ENCODE measurements around the gene ZEB2. TPM values are rescaled to one million over a fixed set of nuclear protein-coding genes. Genes with fewer than 3 reads are reported as not detected.

Gene ZEB2
- total RNA-seq, 6 experiments from 2014 or later, result 13.5 to 35.9 (median 21.7) TPM

- H3K27me3 ChIP-seq, result no peaks in the 10 kb centered on the region
- DNase-seq (no peak), ATAC-seq (no peak)
- intact Hi-C loops (cut with DNase I), result no loop called here
- H3K4me3 ChIP-seq, result no peak overlapping the region
- TF ChIP-seq, protein P1, sequence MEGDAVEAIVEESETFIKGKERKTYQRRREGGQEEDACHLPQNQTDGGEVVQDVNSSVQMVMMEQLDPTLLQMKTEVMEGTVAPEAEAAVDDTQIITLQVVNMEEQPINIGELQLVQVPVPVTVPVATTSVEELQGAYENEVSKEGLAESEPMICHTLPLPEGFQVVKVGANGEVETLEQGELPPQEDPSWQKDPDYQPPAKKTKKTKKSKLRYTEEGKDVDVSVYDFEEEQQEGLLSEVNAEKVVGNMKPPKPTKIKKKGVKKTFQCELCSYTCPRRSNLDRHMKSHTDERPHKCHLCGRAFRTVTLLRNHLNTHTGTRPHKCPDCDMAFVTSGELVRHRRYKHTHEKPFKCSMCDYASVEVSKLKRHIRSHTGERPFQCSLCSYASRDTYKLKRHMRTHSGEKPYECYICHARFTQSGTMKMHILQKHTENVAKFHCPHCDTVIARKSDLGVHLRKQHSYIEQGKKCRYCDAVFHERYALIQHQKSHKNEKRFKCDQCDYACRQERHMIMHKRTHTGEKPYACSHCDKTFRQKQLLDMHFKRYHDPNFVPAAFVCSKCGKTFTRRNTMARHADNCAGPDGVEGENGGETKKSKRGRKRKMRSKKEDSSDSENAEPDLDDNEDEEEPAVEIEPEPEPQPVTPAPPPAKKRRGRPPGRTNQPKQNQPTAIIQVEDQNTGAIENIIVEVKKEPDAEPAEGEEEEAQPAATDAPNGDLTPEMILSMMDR (IDR thresholded peaks at IDR 0.05), result no peak
- 61% methylated on average over 5 of the region's 5 CpGs for WGBS (ENCODE audit: insufficient coverage, low coverage, low lambda C conversion rate, missing lambda C conversion rate)
- H3K36me3 ChIP-seq, result no peaks in the 10 kb centered on the region
- H3K9me3 ChIP-seq, result no peaks in the 10 kb centered on the region
- no peak overlapping the region for H3K27ac ChIP-seq
- H3K4me1 ChIP-seq, result no peaks in the 10 kb centered on the region
Measured at GRCh38 chr2:144405982-144406788, 113.7 kb downstream of the ZEB2 start.

DNA sequence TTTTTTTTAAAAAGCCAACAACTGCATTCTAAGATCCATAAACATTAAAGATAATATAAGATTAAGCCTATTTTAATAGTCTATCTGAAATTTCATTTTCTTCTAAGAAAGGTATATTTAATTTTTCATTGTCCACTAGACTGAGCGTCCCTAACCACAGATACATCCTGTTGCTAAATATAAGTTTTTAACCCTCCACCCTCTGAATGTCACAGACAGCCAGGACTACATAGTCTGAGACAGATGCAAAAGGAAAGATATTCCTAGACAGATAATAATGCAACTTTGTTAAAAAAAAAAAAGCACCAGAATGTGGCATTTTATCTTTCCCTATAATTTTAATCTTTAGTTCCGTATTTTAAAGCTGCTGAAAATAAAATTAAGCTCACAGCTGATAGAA, 114.6 kb downstream of the ZEB2 start:
- DNase-seq (no peak), ATAC-seq (no peak)
- TF ChIP-seq, protein P1 (IDR thresholded peaks at IDR 0.05), result no peak
- TF ChIP-seq POLR2A (IDR thresholded peaks at IDR 0.05), result no peak
- Histone ChIP-seq H3K27me3 (no peaks in the 10 kb centered on the region), H3K4me1 (no peaks in the 10 kb centered on the region), H3K9me3 (no peaks in the 10 kb centered on the region), H3K27ac (no peak overlapping the region), H3K36me3 (no peaks in the 10 kb centered on the region), H3K4me3 (no peak overlapping the region)
- intact Hi-C loops (cut with DNase I), result no loop called here
- 34% methylated on average over 2 of the region's 2 CpGs for WGBS (ENCODE audit: insufficient coverage, low coverage, low lambda C conversion rate, missing lambda C conversion rate)

- H3K4me3 ChIP-seq, result no peak overlapping the region
- TF ChIP-seq, protein P1 (IDR thresholded peaks at IDR 0.05), result no peak
- no peak for TF ChIP-seq POLR2A (IDR thresholded peaks at IDR 0.05)
- H3K9me3 ChIP-seq, result no peaks in the 10 kb centered on the region
- peaks cover 0 to under 1% (median 0%) of the 10 kb centered on the region in 4 donors for H3K36me3 ChIP-seq
- ATAC-seq (no peak), DNase-seq (no peak)
- no peaks in the 10 kb centered on the region for H3K27me3 ChIP-seq
- H3K27ac ChIP-seq, result no peak overlapping the region
- no peaks in the 10 kb centered on the region for H3K4me1 ChIP-seq
- 77% methylated on average over 9 of the region's 9 CpGs for WGBS (ENCODE audit: insufficient coverage, low coverage, low lambda C conversion rate, missing lambda C conversion rate)
- intact Hi-C loops (cut with DNase I), result no loop called here
Measured at GRCh38 chr2:144404586-144405314, 115.2 kb downstream of the ZEB2 start.

DNA sequence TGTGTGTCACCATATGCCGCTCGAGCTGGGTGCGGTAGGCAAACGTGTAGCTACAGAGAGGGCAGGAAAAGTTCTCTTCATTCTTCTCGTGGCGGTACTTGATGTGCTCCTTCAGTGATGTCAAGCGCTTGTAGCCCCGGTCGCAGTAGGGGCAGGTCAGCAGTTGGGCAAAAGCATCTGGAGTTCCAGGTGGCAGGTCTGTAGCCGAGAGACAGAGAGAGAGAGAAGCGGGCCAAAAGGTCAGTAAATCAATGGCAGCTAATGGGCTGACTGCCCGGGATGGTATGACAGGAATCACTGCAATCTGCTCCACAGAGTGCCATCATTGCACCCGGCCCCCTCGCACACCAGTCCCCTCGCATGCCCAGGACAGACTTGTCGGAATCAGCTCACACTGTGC, 116.0 kb downstream of the ZEB2 start:
- H3K27me3 ChIP-seq, result no peaks in the 10 kb centered on the region
- 39% methylated on average over 10 of the region's 16 CpGs for WGBS (ENCODE audit: insufficient coverage, low coverage, low lambda C conversion rate, missing lambda C conversion rate)
- TF ChIP-seq, protein P1 (IDR thresholded peaks at IDR 0.05), result no peak
- no peak for TF ChIP-seq POLR2A (IDR thresholded peaks at IDR 0.05)
- peak; percentile 84 to 98 (median 96) for ATAC-seq
- H3K4me1 ChIP-seq, result no peaks in the 10 kb centered on the region
- intact Hi-C loops (cut with DNase I), result no loop called here
- peak; percentile 53 to 83 (median 64) for DNase-seq
- peaks cover 0 to 8% (median 0%) of the 10 kb centered on the region in 4 donors for H3K36me3 ChIP-seq
- H3K4me3 ChIP-seq, result no peak overlapping the region
- H3K9me3 ChIP-seq, result no peaks in the 10 kb centered on the region
- H3K27ac ChIP-seq, result no peak overlapping the region
